OCI-LY7 (cell line): Measurements from ENCODE around the gene CCT6A. TPM values are rescaled to one million over a fixed set of nuclear protein-coding genes. Genes with fewer than 3 reads are reported as not detected.

Source experiments
- BruUV-seq: library from RNA; stranded (reverse); fragments of 400-500 nt; replicated peaks from 2 replicates; lab custom pipeline; 2021; lab: Mats Ljungman, UMichigan
- CTCF ChIA-PET: fragments of 300-600 bp; sonication (Branson Sonifier 250); formaldehyde crosslinking; loops from one replicate; lab custom pipeline; 2022; ENCODE audit warnings: antibody characterized with exemption; ENCODE audit not compliant: unreplicated experiment; lab: Charles Lee
- POLR2A ChIA-PET: fragments of 300-600 bp; sonication (Branson Sonifier 250); formaldehyde crosslinking; loops from one replicate; lab custom pipeline; 2022; ENCODE audit warnings: antibody characterized with exemption; lab: Charles Lee
- DNase-seq: peaks from one replicate; pipeline ENCODE4 v3.0.0-alpha.2; 2015; ENCODE audit warnings: low spot score
- H2AFZ ChIP-seq: fragments of 200-600 bp; sonication (generic), shearing (Covaris generic); 2 replicates; pipeline ENCODE4 v1.6.1; 2014; ENCODE audit warnings: mild to moderate bottlenecking, antibody characterized with exemption, low read length, moderate library complexity
- H3K27ac ChIP-seq: fragments of 200-600 bp; sonication (generic); 2 replicates; pipeline ENCODE4 v1.5.1; 2014; ENCODE audit warnings: mixed run types, low read depth, mild to moderate bottlenecking, moderate library complexity, low read length, inconsistent platforms; ENCODE audit not compliant: poor library complexity, severe bottlenecking
- H3K36me3 ChIP-seq: fragments of 200-600 bp; sonication (generic); 2 replicates; pipeline ENCODE4 v1.6.1; 2014; ENCODE audit warnings: mild to moderate bottlenecking, antibody characterized with exemption, low read length, moderate library complexity, mixed read lengths; ENCODE audit not compliant: insufficient read depth
- H3K4me1 ChIP-seq: fragments of 200-600 bp; sonication (generic); 2 replicates; pipeline ENCODE4 v1.5.1; 2014; ENCODE audit warnings: mild to moderate bottlenecking, low read length; ENCODE audit not compliant: insufficient read depth, poor library complexity, severe bottlenecking
- H3K4me2 ChIP-seq: fragments of 200-600 bp; sonication (generic); 2 replicates; pipeline ENCODE4 v1.6.1; 2014; ENCODE audit warnings: mild to moderate bottlenecking, low read length
- H3K4me3 ChIP-seq: fragments of 200-600 bp; sonication (generic); 2 replicates; pipeline ENCODE4 v1.5.1; 2014; ENCODE audit warnings: mild to moderate bottlenecking, low read depth, low read length; ENCODE audit not compliant: poor library complexity, severe bottlenecking
- H3K79me2 ChIP-seq: fragments of 200-600 bp; sonication (generic); 2 replicates; pipeline ENCODE4 v1.6.1; 2016; ENCODE audit warnings: low read depth, mild to moderate bottlenecking, low read length, moderate library complexity, mixed read lengths; ENCODE audit not compliant: insufficient read depth
- H3K9me2 ChIP-seq: fragments of 200-600 bp; sonication (generic); 2 replicates; pipeline ENCODE4 v1.6.1; 2016; ENCODE audit warnings: mild to moderate bottlenecking, low read length, mixed read lengths; ENCODE audit not compliant: insufficient read depth
- H3K9me3 ChIP-seq: fragments of 200-600 bp; sonication (generic); 2 replicates; pipeline ENCODE4 v1.6.1; 2014; ENCODE audit warnings: mild to moderate bottlenecking, mixed run types, low read length, mixed read lengths
- H4K20me1 ChIP-seq: fragments of 200-600 bp; sonication (generic); 2 replicates; pipeline ENCODE4 v1.6.1; 2014; ENCODE audit warnings: mild to moderate bottlenecking, antibody characterized with exemption, low read length, moderate library complexity, mixed read lengths; ENCODE audit not compliant: insufficient read depth
- EZH2phosphoT487 ChIP-seq: fragments of 200-600 bp; sonication (generic); IDR thresholded peaks from 2 replicates; pipeline ENCODE4 v1.6.1; 2018; ENCODE audit warnings: low read depth, borderline replicate concordance, mild to moderate bottlenecking, mixed run types, antibody characterized with exemption, low read length, moderate library complexity, mixed read lengths
- intact Hi-C: fragments of 100-400 bp; cut with micrococcal nuclease; formaldehyde crosslinking; loops from one replicate; pipeline ENCODE4 v1.10.0; 2022; ENCODE audit not compliant: unreplicated experiment
- total RNA-seq, 2 experiments: library from RNA; depleted of rRNA in 1 of 2; stranded (reverse); fragments of >200 nt in 1 of 2; shearing (Covaris generic) in 1 of 2; gene quantifications; 2 replicates each; pipeline ENCODE4 v1.2.3, GENCODE V29; 2014 to 2022
- TF ChIP-seq, protein P1 (sequence below): fragments of 200-600 bp; sonication (generic); conservative IDR thresholded peaks from 2 replicates; pipeline ENCODE4 v1.5.1; 2014; ENCODE audit warnings: mild to moderate bottlenecking, antibody characterized with exemption, low read length, moderate library complexity, mixed read lengths

The CCT6A gene
- total RNA-seq, 2 experiments from 2014 or later, result 151 to 219 TPM

DNA sequence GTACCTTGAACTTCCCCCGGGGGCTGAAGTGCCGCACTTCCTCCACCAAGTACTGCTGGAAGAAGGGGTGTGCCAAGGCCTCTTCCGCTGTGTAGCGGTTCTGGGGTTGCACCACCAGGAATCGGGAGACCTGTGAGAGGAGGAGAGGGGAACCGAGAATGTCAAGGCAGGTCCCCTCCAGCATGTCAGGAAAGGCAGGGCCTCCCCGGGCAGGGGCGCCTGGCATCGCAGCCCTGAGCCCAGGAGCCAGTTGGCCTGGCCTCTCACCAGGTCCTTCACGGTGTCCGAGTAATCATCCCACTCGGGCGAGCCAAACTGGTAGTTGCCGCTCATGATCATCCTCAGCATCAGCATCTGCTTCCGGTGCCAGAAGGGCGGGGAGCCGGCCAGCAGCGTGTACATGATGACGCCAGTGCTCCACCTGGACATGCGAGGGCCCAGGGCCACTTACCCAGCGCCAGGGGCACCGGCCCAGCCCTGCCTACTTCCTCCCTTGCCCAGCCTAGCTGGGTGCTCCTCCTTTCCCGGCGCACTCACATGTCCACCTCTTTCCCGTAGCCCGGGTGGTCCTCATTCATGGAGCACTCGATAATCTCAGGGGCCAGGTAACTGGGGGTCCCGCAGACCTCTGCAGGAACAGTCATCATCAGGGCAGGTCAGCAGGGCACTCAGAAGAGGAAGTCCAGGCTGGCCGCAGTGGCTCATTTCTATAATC, 30.2 kb downstream of the CCT6A start:
- H3K4me3 ChIP-seq, result no peak overlapping the region
- H3K79me2 ChIP-seq, result no peaks in the 10 kb centered on the region
- no peak for DNase-seq
- TF ChIP-seq, protein P1, sequence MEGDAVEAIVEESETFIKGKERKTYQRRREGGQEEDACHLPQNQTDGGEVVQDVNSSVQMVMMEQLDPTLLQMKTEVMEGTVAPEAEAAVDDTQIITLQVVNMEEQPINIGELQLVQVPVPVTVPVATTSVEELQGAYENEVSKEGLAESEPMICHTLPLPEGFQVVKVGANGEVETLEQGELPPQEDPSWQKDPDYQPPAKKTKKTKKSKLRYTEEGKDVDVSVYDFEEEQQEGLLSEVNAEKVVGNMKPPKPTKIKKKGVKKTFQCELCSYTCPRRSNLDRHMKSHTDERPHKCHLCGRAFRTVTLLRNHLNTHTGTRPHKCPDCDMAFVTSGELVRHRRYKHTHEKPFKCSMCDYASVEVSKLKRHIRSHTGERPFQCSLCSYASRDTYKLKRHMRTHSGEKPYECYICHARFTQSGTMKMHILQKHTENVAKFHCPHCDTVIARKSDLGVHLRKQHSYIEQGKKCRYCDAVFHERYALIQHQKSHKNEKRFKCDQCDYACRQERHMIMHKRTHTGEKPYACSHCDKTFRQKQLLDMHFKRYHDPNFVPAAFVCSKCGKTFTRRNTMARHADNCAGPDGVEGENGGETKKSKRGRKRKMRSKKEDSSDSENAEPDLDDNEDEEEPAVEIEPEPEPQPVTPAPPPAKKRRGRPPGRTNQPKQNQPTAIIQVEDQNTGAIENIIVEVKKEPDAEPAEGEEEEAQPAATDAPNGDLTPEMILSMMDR, result no peak
- no peak for TF ChIP-seq EZH2phosphoT487
- H3K36me3 ChIP-seq, result peaks cover 20% of the 10 kb centered on the region
- no peak overlapping the region for H3K27ac ChIP-seq
- H4K20me1 ChIP-seq, result no peaks in the 10 kb centered on the region
- H3K4me2 ChIP-seq, result no peak overlapping the region
- intact Hi-C loops, result no loop called here
- ChIA-PET POLR2A (interaction anchor here (0.6 kb wide), 1 partner anchor 57 kb away, joined by 4 read pairs; no protein-coding TSS in a partner anchor), CTCF (no interaction called here)
- no peaks in the 10 kb centered on the region for H3K9me3 ChIP-seq
- H3K4me1 ChIP-seq, result no peaks in the 10 kb centered on the region
- BruUV-seq, result no TSS peak
- H2AFZ ChIP-seq, result no peak overlapping the region
- no peaks in the 10 kb centered on the region for H3K9me2 ChIP-seq

DNA sequence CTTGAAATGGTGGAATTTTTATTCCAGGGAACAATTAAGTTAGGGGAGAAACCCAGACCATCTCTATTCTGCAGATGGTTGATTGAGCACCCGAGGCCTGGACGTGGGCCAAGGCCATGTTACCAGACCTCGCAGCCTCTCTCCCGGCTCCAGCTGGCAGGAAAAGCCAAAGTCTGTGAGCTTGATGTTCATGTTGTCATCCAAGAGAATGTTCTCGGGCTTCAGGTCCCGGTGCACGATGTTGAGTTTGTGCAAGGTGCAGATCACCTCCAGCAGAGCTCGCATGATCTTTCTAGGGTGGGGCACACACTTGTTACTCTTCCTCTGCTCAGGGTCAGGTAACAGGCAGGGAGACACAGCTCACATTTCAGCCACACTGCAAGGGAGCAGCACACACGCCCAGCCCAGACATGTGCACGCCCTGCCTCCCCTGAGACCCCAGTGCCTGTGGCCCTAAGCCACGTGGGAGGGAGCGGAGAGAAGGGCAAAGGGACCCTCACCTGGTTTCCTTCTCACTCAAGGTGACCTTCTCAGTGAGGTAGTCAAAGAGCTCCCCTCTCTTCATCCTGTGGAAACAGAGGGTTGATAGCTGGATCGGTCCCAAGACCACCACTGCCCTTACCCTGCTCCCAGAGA, 31.7 kb downstream of the CCT6A start:
- Histone ChIP-seq H3K9me2 (no peaks in the 10 kb centered on the region), H3K4me2 (no peak overlapping the region), H4K20me1 (no peaks in the 10 kb centered on the region), H3K4me3 (no peak overlapping the region), H3K9me3 (no peaks in the 10 kb centered on the region), H3K36me3 (peaks cover 17% of the 10 kb centered on the region), H3K79me2 (no peaks in the 10 kb centered on the region), H2AFZ (no peak overlapping the region), H3K4me1 (no peaks in the 10 kb centered on the region), H3K27ac (no peak overlapping the region)
- intact Hi-C loops, result no loop called here
- TF ChIP-seq, protein P1, result no peak
- no peak for TF ChIP-seq EZH2phosphoT487
- ChIA-PET POLR2A (interaction anchor here (0.7 to 1.4 kb wide), 2 partner anchors 21 to 40 kb away, joined by 3 to 4 read pairs; no protein-coding TSS in a partner anchor), CTCF (no interaction called here)
- DNase-seq, result no peak
- BruUV-seq, result no TSS peak

DNA sequence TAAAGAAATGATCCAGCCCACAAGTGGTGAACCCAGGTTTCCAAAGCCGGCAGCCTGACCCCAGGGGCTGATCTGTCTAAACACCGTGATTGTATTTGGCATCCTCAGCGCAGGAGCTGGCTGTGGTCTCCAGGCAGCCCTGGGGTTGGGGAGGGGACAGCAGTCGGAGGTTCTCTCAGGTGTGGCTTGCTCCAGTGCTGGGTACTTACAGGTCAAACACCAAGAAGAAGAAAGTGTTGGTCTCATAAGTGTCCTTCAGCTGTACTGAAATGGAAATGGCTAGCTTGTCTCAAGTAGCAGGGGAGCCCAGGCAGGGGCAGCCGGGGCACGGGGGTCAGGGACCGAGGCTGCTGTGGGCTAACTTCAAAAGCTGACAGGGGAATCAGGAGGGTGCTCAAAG, 35.2 kb downstream of the CCT6A start:
- no peaks in the 10 kb centered on the region for H4K20me1 ChIP-seq
- POLR2A ChIA-PET, result interaction anchor here (0.7 kb wide), 1 partner anchor 41 kb away, joined by 3 read pairs; no protein-coding TSS in a partner anchor
- no peaks in the 10 kb centered on the region for H3K79me2 ChIP-seq
- no peak overlapping the region for H3K4me2 ChIP-seq
- H3K4me3 ChIP-seq, result no peak overlapping the region
- no peaks in the 10 kb centered on the region for H3K9me3 ChIP-seq
- H3K27ac ChIP-seq, result no peak overlapping the region
- no TSS peak for BruUV-seq
- H3K36me3 ChIP-seq, result no peaks in the 10 kb centered on the region
- intact Hi-C loops, result no loop called here
- TF ChIP-seq EZH2phosphoT487, result no peak
- TF ChIP-seq, protein P1, result no peak
- no peaks in the 10 kb centered on the region for H3K9me2 ChIP-seq
- DNase-seq, result no peak
- no peak overlapping the region for H2AFZ ChIP-seq
- no peaks in the 10 kb centered on the region for H3K4me1 ChIP-seq
- CTCF ChIA-PET, result no interaction called here
